ENCODE data around the gene ZNF616.

The ZNF616 gene

DNA sequence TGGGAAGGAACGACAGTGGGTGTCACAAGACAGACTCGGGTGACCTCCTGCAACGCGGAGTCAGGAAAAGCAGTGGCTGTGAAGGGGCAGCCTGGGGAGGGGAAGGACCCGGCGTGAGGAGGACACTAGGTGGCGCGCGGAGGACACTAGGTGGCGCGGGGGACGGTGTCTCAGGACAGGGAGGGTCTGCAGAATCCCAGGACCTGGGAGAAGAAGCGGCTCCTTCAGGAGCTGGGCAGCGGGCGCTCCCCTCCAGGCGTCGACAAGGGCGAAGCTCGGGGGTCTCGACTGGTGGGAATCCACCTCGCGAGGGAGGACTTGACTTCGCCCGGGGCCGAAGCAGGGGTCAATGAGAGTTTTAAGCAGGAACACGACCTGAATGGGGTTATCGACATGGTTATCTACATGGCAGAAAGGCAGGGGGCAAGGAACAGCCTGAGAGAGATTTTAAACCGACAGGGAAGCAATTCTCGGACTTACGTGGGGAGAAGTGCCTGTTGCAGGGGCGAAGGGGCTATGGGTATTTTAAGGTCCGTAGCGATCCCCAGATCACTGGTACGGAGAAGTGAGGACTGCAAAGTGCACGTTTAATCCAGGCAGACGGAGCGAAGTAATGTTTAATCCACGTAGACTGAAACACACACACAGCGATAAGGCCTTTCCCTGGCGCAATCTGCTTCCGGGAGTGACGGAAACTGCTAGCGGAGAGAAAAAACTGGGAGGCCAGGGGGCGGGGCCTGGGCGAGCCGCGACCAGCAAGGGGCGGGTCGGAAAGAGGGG is at the start of gene ZNF616:
ZNF616 (minus strand) TSS at position 687 of the 780 bp plus-strand sequence. CDS start 9,426 bp downstream, outside the sequence.
- DNase-seq = peak; percentile 58 to 87

DNA sequence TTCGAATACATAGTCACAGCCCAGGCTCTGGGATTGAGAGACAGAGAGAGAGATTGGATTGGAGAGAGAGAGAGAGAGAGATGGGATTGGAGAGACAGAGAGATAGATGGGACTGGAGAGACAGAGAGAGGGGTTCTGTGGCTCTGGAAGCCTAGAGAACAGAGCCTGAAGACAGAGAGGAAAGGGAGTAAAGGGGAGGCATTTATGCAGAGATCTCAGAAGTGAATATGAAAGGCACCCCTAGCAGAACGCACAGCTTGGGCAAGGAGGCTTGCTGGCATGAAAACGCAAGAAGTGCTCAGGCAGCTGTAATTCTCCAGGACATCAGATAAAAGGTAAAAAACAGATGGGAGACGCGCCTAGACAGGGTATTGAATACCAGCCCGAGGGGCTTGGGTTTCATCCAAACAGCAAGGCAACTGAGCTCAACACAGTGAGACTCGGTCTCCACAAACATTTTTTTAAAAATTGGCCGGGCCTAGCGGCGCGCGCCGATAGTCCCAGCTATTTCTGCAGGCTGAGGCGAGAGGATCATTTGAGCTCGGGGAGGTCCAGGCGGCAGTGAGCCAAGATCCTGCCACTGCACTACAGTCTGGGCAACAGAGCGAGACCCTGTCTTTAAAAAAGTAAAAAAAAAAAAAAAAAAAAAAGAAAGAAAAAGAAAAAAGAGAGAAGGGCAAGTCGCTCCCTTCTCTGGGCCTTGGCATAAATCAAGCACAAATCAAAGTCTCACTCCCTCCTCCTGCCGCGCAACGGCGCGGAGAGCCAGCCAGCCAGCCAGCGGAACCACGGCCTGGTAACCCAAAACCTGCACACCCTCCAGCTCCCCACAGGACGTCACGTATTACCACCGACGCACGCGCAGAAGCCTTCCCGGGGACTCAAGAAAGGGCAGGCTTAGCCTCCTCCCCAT is 49.3 kb upstream of the ZNF616 start:
- no peak for DNase-seq

DNA sequence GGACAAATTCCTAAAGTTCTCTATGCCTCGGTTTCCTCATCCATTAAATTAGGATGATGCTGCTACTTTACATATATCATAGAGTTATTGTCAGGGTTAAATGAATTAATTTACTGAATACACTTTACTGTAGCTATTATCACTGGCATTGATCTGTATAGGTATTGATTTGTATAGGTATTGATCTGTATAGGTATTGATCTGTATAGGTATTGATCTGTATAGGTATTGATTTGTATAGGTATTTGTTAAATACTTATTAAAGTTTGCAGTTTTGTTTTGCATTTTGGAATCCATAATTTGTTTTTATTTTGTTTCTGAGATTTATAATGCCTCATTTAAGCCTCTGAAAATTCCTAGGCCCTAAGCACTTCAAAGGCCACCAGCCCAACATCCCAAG is 47.7 kb upstream of the ZNF616 start:
- no peak for DNase-seq

DNA sequence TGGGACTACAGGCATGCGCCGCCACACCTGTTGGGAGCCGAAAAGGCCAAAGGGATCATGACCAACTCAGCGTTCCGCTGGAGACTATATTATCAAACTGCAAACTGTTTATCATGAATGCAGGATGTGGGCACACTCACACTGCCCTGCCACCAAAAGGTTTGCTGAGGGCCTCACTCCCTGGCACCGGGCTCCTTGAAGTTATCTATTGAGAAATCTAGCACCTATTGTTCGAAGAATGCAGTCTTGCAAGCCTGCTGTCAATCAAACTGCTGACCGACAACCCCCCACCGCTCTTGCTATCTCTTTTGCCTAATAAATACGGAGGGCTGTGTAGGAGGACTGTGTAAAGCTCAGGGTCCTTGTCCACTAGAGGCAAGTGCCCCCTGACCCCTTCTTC is 36.8 kb upstream of the ZNF616 start:
- no peak for DNase-seq

DNA sequence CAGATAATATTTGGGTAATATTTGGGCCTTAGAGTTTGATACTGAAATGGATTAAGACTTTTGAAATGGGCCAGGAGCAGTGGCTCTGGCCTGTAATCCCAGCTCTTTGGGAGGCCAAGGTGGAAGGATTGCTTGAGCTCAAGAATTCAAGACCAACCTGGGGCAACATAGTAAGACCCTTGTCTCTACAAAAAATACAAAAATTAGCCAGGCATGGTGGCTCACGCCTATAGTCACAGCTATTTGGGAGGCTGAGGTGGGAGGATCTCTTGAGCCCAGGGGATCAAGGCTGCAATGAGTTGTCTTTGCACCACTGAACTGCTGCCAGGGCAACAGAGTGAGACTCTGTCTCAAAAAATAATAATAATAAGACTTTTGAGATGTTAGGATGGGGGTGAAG is 32.6 kb upstream of the ZNF616 start:
- DNase-seq = no peak

DNA sequence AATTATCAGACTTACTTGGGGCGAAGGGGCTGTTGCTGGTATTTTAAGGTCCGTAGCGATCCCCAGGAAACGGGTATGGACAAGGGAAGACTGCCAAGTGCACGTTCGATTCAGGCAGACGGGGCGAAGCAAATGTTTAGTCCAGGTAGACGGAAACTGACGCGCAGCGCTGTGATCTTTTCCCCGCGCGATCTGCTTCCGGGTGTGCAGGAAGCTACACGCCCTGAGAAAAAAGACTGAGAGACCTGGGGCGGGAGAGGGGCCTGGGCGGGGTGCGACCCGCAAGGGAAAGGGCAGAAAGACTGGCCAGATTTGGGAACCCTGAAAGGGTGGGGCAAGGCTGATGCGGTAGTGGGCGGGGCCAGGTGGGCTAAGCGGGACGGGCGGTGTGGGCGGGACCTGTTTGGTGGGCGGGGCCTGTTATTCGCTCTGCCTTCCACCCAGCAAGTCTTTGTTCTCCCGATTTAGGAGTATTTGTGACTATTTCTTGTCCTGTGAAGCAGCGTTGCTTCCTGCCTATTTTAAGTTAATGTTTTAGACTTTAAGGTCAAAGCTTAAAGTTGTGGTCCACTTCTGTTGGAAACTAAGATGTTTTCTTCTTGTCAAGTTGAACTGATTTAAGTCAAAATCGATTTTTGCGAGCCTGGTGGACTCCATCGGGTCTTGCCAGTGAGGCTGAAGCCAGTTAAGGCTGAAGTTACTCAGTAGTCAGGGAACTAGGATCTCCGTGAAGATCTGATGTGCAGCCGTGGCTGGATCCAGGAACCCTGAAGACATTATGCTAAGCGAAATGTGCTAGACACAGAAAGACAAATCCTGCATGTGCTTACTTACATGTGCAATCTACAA is 31.8 kb upstream of the ZNF616 start, which contains the start of gene ZNF836:
ZNF836 (minus strand) TSS at position 301 of the 849 bp plus-strand sequence. CDS start 3,549 bp downstream, outside the sequence.
- DNase-seq = peak; percentile 52 to 58

DNA sequence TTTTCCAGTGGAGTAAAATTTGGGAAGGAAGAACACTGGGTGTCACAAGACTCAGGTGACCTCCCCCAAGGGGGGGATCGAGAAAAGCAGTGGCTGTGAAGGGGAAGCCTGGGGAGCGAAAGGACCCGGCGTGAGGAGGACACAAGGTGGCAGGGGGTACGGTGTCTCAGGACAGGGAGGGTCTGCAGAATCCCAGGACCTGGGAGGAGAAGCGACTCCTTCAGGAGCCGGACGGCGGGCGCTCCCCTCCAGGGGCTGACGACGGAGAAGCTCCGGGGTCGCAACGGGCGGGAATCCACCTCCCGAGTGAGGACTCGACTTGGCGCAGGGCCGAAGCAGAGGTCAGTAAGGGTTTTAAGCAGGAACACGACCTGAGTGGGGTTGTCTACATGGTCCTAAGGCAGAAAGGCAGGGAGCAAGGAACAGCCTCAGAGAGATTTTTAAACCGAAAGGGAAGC is 31.2 kb upstream of the ZNF616 start:
- DNase-seq = no peak

DNA sequence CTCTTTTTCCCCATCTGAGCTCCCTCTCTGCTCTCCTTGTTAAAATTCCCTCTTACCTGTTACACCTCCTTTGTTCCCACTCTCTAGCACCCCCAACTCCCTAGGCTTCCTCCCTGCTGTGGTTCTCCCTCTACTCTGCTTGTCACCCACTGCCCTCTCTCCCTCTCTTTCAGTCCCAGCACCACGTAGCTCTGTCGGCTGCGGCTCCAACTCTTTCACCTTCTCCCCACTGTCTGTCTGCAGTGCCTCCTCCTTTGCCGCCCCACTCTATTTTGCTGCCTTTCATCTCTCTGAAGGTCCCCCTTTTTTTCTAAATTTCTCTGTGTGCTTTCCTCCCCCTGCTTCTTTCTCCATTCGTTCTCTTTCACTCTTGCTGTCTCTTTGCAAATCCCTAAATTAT is 30.6 kb upstream of the ZNF616 start:
- DNase-seq = no peak

DNA sequence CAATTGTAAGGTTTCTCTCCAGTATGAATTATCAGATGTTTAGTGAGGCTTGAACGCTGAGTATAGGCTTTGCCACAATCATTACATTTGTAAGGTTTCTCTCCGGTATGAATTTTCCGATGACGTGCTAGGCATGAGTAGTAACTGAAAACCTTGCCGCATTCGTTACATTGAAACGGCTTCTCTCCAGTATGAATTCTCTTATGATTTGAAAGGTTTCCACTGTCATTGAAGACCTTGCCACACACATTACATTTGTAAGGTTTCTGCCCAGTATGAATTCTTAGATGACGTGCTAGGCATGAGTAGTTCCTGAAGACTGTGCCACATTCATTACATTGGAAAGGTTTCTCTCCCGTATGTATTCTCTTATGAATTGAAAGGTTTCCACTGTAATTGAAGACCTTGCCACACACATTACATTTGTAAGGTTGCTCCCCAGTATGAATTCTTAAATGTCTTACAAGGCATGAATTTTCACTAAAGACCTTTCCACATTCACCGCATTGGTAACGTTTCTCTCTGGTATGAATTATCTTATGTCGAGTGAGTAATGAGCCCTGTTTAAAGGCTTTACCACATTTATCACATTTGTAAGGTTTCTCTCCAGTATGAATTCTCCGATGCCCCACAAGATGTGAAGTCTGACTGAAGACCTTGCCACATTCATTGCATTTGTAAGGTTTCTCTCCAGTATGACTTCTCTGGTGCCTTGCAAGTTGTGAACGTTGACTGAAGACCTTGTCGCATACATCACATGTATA is 16.0 kb upstream of the ZNF616 start:
- no peak for DNase-seq

DNA sequence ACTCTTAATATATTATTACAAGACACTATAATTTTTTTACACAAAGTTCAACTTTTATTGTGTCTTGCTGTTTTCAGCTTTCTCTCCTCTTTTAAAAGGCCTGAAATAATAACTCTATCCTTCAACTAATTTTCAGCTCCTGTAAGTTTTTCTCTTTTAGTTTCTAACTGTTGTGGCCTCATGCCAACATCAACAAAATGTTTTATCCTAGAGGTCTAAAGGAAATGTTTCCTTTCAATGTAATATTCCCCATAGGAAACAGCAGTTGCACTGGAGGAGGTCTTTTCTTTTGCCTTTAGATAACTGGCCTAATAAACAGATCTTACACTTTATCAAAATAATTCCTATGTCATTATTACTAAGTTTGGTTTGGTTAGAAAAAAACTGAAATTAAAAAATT is 8.5 kb upstream of the ZNF616 start:
- DNase-seq = no peak

DNA sequence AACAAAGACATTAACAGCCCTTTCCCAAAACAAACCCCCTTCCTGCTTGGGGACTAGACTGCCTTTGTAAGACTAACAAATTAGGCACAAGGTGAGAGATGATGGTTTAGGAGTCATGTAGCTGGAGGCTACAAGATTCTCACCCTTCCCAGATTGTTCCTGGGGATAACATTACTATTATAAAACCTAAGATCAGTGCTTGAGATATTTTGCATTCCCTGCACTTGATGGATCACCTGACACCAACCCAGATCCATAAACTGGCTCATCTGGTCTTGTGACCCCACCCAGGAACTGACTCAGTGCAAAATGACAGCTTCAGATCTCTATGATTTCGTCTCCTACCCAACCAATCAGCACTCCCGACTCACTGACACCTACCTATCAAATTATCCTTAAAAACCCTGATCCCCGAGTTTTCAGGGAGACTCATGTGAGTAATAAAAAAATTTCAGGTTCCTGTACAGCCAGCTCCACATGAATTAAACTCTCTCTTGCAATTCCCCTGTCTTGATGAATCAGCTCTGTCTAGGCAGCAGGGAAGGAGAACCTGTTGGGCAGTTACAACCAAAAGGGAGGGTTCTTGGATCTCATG is 2.4 kb upstream of the ZNF616 start:
- no peak for DNase-seq

DNA sequence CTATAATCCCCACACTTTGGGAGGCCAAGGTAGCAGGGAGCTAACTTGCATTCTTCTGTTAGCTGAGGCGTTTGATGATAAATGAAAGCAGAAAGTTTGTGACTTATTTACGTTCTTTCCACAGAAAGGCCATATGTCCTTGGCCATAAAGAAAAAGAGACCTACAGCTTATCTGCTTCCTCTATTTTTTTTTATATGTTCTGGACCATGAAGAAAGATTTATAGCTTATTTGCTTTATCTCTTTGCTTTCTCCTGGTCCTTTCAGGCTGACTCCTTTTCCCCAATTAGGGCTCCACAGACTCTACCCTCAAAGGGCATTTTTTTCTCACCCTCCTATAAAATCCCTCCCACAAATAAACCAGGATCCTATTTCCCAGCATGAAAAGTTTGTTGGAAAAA is 1.5 kb upstream of the ZNF616 start:
- no peak for DNase-seq

DNA sequence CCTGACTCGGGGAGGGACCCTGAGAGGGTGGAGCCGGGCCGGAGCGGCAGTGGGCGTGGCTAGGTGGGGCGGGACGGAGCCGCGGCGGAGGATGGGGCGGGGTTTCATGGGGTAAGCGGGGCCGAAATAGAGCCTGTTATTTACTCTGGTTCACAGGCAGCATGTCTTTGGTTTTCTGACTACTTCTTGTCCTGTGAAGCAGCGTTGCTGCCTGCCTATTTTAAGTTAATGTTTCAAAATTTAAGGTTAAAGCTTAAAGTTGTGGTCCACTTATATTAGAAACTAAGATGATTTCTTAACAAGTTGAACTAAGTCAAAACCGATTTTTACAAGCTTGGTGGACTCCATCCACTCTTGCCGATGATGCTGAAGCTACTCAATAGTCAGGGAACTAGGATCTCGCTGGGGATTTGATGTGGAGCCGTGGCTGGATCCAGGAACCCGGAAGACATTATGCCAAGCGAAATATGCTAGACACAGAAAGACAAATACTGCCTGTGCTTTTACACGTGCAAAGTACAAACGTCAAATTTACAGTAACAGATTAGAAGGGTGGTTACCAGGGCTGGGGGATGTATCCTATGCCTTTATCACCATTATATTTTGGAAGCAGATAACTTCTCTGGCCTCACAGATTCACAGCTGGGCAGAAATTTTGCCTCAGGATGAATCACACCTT is 433 bp upstream of the ZNF616 start:
- DNase-seq = peak in 1 of 2 experiments; percentile 89

DNA sequence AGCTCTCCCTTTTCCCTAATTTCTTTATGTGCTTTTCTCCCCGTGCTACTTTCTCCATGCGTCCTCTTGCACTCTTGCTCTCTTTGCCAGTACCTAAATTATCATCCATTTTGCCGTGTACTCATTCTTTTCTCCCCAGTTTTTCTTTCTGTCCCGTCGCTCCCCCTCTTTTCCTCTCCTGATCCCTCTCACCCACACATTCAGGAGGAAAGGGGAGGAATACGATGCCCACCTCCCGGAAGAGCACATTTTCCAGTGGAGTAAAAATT is 821 bp downstream of the ZNF616 start:
- no peak for DNase-seq

DNA sequence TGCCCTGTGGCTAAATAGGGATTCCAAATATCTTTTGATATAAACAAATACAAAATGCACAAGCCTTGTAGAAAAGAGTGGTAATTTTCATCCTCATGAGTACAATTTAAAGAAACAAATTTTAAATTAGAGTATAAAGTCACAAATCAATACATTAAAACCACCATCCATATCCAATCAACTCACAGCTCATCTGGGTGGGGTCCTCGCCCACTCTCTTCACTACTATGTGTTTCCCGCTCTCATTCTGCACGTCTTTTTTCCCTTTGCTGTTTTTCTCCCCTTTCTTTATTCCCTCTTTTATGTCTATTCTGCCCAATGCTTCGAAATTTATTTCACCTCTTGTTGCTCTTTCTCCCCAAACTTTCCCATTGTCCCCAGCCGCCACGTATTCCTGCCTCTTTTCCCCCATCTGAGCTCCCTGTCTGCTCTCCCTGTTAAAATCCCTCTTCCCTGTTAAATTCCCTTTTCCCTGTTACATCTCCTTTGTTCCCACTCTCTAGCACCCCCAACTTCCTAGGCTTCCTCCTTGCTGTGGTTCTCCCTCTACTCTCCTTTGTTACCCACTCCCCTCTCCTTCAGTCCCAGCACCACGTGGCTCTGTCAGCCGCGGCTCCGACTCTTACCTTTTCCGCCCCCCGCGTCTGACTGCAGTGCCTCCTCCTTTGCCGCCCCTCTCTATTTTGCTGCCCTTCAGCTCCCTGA is 1.3 kb downstream of the ZNF616 start:
- DNase-seq = peak in 1 of 2 experiments; percentile 14

DNA sequence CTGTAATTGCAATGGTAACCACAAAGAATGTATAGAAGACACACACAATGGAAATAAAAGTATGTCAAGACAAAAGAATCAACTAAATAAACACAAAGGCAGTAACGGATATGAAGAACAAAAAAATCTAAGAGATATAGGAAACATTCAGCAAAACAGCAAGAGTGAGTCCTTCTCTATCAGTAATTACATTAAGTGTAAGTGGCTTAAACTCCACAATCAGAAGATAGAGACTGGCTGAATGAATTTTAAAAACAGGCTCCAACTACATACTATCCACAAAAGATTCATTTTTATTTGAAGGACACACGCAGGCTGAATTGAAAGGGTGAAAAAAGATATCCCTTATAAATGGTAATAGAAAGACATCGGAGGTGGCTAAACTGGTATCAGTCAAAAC is 19.5 kb downstream of the ZNF616 start:
- no peak for DNase-seq

DNA sequence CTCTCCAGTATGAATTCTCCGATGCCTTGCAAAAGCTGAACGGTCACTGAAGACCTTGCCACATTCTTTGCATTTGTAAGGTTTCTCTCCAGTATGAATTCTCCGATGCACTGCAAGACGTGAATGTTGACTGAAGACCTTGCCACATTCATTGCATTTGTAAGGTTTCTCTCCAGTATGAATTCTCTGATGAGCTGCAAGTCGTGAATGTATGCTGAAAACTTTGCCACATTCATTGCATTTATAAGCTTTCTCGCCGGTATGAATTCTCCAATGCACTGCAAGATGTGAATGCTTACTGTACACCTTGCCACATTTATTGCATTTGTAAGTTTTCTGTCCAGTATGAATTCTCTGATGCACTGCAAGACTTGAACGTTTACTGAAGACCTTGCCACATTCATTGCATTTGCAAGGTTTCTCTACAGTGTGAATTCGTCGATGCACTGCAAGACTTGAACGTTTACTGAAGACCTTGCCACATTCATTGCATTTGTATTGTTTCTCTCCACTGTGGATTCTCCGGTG is 24.1 kb downstream of the ZNF616 start:
- no peak for DNase-seq

DNA sequence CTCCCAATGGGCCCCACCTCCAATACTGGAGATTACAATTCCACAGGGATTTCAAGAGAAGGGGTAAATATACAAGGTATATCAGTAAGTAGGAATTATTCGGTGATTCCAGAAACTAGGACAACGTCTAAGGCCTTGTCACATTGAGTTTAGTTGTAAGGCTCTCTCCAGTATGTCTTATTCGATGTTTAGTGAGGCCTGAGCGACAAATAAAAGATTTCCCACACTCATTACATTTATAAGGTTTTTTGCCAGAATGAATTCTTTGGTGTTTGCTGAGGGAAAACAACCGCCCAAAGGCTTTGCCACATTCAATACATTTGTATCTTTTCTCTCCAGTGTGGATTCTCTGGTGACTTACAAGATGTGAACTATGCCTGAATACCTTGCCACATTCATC is 25.0 kb downstream of the ZNF616 start:
- no peak for DNase-seq

DNA sequence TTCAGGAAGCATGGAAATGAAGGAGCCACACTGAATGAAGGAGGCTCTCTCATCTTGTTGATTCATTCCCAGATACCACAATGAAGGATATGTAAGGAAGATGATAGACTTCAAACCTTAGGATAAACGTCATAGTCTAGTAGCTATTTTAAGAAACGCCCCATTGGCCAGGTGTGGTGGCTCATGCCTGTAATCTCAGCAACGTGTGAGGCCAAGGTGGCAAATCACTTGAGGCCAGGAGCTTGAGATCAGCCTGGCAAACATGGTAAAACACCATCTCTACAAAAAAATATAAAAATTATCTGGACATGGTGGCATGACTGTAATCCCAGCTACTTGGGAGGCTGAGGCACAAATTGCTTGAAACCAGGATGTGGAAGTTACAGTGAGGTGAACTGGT is 27.1 kb downstream of the ZNF616 start:
- no peak for DNase-seq

DNA sequence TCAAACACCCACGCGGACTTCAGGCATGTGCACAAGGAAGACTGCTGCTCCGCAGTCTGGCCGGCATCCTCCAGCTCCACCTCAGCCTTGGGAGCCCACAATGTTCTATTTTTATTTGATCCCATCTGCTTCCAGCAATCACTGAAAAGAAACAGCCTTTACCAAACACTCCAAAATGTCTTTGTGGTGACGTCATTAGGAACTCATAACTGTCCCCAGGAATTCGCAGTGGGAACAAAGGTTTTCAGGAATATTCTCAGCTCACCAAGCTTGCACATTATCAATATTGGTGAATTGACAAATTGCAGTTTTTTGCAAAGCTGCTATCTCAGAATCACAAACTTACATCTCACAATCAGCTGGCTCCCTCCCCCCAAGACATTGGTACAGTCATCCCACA is 29.0 kb downstream of the ZNF616 start:
- DNase-seq = no peak
